Superior temporal gyrus (tissue), 1 donor: Measurements from ENCODE around the gene OOSP3.
"Not testable (repeated sequence)": the region's sequence is repeated elsewhere in the genome, so short reads cannot be mapped to it uniquely, and the experiment has no call there.

ENCODE experiments used
- DNase-seq: peaks from one replicate; pipeline ENCODE4 v3.0.0-alpha.2; 2016; ENCODE audit errors: extremely low spot score

Gene OOSP3, protein sequence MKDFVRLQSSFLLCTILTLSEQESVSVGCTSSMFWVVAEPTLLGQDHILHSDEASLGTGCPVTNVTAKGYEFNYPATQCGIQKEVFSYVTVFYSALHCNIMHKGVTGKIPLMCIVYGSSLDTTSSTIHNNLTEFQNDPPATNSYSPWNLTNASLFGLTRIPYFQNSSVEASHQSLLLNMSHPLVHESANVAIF

DNA sequence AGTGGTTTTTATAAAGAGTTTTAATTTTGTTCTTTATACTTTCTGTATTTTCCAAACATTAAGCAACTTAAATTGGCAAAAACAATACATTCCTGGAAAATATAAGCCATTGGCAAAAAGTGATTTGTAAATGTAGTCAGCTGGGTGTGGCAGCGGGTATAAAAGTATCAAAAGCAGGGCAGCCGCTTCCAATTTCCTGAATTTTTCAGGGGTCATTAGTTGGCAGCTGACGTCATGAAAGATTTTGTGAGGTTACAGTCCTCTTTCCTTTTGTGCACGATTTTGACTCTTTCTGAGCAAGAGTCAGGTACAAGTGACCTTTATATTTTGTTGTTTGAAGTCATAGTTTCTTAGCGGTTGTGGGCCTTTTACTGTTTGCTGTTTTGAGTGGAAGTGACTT lies at the start of gene OOSP3:
Gene OOSP3, plus strand, starts transcription at position 208 of the 400 bp plus-strand sequence. Its CDS starts 27 bp downstream, at position 235.
- no peak for DNase-seq

DNA sequence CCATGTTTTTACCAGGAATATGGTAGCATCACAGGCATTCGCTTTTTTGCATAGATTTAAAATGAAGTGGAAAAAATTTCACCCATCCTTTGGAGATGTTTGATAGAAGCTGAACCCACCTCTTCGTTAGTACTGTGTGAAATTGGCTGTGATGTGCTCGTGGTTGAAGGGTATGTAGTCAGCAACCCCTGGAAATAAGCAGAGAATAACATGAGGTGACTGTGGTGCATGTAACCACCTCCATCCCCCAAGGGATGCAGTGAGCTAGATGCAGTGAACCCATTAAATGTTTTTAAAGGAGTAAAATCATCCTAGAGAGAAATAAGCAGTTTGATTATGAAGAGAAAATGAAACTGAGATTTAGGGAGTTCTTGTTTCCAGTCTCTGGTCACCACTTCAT lies 49.2 kb upstream of the OOSP3 start:
- DNase-seq, result no peak

DNA sequence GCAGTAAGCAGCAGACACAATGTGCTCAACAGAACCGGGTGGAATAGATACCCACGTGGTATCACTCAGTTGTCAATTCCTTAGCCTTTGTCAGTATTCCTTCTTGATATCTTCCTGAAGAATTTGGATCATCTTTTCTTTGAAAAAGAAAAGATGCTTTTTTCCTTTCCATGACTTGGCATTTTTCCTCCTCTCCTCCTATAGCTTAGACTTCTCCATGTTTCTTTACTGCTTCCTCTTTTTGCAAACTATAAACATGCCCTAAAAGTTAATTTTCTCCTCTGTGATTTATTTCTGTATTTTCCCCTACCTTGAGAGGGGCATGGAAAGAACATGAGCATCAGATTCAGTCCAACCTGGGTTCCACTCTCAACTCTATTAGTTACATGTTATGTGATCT lies 45.0 kb upstream of the OOSP3 start:
- no peak for DNase-seq

DNA sequence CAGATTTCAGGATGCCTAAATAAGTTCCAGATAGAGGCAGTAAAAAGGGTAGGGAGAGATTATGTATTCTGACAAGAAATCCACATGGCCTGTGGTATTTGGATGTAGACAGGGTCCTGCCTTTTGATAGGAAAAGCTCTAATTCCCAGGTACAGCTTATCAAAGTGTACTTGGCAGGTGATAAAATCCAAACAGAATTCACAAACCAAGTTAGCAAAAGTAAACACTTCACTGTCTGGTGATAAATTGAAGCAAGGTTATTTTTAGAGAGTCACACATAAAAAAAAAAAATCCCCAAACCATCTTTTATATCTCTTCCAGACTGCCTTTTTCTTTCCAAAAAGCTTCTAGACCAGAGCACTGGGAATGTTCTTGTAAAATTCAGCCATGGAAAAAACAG lies 39.0 kb upstream of the OOSP3 start:
- no peak for DNase-seq

DNA sequence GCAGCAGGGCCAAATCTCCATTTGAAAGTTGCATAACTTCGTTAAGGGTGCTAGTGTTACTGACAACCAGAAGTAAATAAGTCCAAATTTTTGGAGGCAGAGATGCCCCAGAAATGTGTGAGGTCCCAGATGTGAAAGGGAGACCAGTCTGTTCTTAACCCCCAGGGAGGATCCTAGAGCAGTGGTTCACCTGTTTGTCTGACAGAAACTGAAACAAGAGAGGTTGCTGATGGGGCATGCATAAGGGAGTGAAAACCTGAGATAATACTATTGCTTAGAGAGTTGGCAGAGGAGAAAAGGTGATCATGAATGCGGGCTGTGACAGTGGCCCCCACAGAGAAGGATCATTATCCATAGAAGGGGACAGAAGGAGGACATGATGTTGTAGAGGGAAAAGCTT lies 37.1 kb upstream of the OOSP3 start:
- DNase-seq, result no peak

DNA sequence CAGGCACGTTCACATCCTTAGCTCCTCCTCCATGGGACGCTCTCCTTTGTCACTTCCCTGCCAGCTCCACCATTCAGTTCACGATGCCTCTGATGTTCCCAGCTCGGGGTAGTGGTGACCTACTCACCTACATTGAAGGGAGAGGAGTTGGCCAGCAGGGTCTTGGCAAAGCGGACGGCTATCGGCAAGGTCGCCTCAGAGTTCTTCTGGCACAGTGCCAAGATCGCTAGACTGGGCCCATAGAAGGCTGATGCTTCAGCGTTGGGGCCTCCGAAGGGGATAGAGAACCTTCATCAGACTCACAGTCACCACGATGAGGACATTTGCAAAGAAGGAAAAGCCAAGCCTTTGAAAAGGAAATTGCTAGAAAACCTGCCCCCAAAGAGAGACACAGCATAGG lies 36.3 kb upstream of the OOSP3 start:
- DNase-seq, result no peak

DNA sequence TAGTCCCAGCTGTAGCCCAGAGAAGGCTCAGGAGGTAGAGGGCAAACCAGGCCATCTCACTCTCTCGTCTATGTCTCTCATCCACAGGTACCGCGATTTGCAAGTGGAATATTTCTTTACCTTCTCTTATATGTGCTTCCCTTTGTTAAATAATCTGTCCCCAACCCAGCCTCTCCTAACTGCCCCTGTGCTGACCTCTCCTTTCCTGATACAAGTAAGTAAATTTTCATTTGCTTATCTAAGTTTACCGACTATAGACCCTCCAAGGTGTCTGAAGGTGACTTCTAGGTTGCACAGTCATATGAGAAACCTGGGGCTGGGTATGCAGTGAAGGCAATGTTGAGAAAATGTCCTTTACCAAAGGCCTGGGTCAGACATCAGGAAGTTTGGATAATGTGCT lies 33.2 kb upstream of the OOSP3 start, which contains the start of gene CBLIF:
Gene CBLIF, minus strand, starts transcription at position 101 of the 400 bp plus-strand sequence. Its CDS starts 46 bp downstream, at position 55.
- DNase-seq, result no peak

DNA sequence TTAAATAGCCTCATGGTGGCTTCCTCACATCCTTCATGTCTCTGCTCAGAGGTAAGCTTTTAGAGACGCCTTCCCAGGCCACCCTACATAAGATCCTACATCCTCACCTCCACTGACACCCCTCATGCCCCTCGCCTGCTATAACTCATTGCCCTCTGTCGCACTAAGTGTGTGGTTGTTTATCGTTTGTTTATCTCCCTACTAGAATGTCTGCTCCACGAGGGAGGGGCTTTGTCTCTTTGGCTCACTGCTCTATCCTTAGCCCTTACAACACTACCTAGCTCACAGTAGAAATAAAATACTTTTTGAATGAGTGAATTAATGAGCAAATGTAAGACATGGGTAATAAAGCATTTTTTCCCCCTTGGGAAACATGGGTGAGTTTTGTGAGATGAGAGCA lies 32.0 kb upstream of the OOSP3 start:
- DNase-seq, result no peak

DNA sequence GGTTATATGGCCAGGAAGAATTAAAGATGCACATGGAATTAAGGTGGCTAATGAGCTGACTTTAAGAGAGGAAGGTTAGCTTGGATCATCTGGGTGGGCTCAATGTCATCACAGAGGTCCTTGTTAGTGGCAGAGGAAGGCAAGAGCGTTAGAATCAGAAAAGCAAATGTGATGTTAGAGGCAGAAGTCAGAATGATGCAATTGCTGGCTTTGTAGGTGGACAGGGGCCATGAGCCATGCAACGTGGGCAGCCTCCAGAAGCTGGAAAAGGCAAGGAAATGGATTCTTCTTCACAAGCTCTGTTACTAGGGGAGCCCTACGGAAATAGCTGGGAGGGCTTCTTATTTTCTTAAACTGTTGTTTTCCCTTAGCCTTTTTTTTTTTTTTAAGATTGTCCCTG lies 31.0 kb upstream of the OOSP3 start:
- no peak for DNase-seq

DNA sequence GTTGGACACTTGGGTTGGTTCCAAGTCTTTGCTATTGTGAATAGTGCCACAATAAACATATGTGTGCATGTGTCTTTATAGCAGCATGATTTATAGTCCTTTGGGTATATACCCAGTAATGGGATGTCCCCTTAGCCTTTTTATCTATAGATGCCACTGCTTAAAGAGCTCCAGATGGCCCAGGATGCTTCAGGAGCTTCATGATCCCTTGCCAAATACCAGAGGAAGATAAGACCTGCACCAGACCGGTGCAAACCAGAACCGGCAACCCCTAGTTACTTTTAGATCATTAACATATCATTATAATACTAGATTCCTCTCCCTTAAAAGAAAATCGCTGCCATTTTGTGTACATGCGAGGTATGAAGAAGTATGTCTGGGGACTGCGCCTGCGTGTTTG lies 30.1 kb upstream of the OOSP3 start:
- DNase-seq, result not testable (repeated sequence)

DNA sequence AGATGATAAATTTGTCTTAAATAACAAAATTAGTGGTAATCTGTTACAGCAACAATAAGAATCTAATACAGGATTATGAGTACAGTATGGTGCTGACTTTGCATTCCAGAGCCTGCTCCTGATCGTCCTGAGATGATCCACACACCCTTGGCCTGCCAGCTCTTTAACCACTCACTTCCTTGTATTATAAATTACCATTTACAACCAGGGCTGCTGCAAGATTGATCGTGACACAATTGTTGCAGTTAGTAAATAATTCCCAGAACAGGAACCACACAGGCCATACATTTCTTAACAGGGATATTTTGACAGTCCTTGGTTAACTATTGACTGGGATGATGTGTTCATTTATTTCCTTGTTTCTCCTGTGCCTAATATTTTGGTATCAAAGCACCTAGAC lies 29.5 kb upstream of the OOSP3 start:
- DNase-seq, result no peak

DNA sequence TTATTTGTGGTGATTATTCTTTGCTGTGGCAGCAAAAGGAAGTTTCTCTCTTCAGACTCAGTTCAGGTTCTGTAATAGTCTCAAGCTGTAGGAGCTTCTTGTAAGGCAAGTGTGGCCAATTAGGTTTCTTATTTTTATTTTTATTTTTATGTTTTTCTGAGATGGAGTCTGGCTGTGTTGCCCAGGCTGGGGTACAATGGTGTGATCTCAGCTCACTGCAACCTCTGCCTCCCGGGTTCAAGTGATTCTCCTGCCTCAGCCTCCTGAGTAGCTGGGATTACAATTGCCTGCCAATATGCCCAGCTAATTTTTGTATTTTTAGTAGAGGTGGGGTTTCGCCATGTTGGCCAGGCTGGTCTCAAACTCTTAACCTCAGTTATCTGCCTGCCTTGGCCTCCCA lies 29.0 kb upstream of the OOSP3 start:
- not testable (repeated sequence) for DNase-seq

DNA sequence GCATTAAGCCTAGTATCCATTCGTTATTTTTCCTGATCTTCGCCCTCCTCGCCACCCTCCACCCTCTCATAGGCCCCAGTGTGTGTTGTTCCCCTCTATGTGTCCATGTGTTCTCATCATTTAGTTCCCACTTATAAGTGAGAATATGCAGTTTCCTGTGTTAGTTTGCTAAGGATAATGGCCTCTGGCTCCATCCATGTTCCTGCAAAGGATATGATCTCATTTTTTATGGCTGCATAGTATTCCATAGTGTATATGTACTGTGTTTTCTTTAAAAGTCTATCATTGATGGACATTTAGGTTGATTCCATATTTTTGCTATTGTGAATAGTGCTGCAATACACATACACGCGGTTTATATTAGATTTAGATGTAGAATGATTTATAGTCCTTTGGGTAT lies 27.2 kb upstream of the OOSP3 start:
- DNase-seq, result not testable (repeated sequence)

DNA sequence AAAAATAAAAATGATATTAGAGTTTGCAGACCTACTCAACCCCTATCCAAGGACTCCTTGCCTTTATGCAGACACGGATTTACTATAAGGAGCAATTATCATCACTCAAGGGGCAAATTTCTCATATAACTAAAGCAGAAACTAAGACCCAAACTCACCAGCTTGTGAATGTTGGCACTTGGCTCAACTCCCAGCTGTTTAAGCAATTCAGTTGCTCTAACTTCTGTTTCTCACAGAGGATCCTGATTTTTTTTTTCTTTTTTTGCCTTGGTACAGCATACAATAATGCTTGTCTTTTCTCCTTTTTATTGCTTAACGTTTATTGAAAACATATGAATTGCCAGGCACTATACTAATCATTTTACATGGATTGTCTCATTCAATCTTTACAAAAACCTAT lies 23.7 kb upstream of the OOSP3 start:
- no peak for DNase-seq

DNA sequence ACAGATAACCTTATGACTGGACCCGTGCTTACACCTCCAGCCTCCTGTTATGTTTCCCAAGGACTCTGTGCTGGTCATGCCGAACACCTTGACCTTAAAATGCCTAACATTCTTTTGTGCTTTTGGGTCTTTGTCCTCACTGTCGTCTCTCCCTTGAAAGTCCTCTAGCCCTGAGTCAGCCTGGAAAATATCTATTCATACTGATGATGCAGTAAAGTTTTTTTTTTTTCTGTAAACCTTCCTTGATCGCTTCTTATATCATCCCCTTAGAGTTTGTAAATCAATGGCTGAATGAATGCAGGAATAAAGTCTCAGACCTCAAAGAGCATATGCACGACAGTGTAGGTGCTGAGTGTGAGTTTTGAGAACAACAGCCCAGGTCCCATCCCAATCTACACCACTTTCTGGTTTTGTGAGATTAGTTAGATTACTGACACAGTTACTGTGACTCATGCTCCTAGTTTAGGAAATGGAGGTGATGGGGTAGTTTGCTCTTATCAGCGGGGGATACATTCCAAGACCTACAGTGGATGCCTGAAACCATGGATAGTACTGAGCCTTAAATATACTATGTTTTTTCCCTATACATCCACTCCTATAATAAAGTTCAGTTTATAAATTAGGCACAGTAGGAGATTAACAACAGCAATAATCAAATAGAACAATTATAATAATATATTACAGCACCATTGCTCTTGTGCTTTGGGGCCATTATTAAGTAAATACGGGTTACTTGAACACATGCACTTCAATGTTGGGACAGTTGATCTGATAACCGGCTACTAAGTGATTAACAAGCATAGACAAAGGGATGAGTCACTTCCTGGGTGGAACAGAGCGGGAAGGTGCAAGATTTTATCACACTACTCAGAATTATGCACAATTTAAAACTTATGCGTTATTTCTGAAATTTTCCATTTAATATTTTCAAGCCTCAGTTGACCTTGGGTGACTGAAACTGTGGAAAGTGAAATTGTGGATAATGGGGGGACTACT lies 20.8 kb upstream of the OOSP3 start:
- DNase-seq, result no peak

DNA sequence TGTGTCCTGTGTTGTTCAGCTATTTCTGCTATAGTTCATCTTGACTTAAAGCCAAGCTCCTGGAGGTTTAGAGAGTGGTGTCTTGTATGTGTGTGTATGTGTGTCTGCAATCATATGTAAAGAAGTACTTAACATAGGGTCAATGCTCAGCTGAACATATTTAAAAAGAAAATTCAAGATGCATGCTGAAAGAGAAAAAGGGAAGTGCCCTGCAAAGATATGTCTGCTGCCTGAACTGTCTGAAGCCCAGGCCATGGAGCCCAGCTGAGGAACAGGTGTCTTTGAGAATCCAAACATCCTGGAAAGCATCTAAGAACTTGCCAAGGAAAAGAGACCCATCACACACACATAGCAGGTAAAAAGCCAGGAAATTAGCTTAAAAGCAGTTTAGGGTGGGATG lies 18.9 kb upstream of the OOSP3 start:
- no peak for DNase-seq

DNA sequence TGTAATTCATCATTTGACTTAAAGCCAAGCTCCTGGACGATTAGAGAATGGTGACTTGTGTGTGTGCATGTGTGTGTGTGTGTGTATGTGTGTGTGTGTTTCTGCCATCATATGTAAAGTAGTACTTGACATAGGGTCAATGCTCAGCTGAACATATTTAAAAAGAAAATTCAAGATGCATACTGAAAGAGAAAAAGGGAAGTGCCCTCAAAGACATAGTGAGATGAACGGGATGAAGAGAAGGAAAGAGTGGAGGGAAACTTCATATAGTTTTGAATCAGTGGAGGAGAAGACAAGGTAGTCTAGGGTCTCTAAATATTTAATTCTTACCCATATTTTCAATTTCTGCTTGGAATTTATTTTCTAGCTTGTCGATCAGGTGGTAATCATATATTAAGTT lies 16.3 kb upstream of the OOSP3 start:
- DNase-seq, result no peak

DNA sequence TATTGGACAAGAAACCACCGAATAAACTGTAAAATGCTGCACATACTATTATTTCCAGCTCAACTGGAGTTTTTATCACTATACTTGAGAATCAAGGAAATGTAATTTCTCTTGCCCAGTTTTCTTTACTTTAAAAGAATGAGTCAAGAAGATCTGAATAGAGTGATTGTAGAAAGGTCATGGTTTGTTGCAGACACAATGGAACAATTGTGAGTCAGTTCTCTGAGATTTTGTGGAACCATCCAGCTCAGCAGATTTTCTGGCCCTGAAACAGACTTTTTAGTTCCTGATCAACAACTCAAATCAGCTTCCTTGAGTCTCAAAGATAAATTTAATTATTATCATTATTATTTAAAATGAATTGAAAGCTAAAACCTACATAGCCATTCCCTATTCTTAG lies 13.6 kb upstream of the OOSP3 start:
- DNase-seq, result no peak

DNA sequence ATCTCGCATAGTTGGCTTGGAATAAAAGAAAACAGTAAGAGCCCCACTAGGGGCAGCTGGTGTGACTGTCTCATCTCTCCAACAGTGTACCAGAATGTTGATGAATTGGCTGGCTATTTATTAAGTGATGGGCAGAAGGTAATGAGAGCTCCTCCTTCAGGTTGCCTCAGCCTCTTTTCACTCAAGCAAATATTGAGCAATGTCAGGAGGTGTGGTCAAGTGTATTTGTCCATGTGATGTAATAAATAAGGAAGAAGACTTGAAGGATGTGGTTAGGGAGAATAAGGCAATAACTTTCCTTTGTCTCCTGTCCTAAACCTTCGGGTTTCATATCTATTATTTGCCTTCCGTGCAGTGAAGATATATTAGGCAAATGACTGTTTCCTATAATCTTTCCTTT lies 12.2 kb upstream of the OOSP3 start, which contains the start of gene TCN1:
Gene TCN1, minus strand, starts transcription at position 91 of the 400 bp plus-strand sequence. Its CDS starts 17 bp downstream, at position 74.
- no peak for DNase-seq

DNA sequence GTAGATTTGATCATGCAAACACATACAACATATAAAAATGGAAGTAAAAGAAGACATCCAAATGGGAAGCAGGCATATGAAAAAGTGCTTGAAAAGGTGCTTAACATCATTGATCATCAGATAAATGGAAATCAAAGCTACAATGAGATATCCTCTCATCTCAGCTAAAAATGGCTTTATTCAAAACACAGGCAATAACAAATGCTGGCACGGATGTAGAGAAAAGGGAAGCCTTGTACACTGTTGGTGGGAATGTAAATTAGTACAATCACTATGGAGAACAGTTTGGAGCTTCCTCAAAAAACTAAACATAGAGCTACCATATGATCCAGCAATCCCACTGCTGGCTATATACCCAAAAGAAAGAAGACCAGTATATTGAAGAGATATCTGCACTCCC lies 11.7 kb upstream of the OOSP3 start:
- DNase-seq, result no peak

DNA sequence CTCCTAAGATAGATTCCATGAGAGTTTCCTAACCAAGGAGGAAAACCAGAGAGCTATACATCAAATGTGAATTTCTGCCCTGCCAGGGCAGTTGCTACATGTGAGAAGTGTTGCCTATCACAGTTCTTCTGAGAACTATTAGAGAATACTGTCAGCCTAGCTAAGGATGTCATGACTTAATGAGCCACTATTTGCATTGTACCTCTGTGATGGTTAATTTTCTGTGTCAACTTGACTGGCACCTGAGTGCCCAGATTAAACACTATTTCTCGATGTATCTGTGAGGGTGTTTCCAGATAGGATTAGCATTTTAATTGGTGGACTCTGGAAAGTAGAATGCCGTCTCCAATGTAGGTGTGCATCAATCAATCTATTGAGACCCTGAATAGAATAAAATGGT lies 10.6 kb upstream of the OOSP3 start:
- no peak for DNase-seq

DNA sequence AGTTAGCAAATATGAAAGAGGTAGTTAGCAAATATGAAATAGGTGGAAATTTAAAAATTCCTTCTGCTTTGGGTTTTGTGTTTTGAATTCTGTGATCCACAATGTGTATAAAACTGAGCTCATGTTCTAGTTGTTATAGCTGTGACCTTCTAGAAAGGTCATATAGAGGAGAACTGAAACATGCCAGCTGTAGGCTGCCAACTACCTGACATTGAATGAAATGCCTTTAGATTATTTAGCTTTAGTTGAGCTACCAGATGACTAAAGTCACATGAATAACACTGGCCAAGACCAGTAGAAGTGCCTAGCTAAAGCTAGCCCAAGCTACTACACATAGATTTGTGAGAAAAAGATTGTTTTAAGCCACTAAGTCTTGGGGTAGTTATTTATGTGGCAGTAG lies 6.5 kb upstream of the OOSP3 start:
- DNase-seq, result no peak
